BLaER1 treated with 17β-estradiol and CSF1 and Interleukin-3, amounts not matched to agents 10 nM and 100 nM (cell line): ENCODE results near the gene SLC38A1.
A peak's percentile ranks its signal among the peaks of the same experiment; 100 is the strongest.
"Not testable (repeated sequence)": the region's sequence is repeated elsewhere in the genome, so short reads cannot be mapped to it uniquely, and the experiment has no call there.

ENCODE experiments used
- H3K27ac ChIP-seq, 11 experiments: shearing (Covaris generic); formaldehyde crosslinking; 2 replicates each; pipeline ENCODE4 v1.8.1; 2022
- H3K27me3 ChIP-seq, 11 experiments: shearing (Covaris generic); formaldehyde crosslinking; 2 replicates each; pipeline ENCODE4 v1.8.1; 2022
- H3K36me3 ChIP-seq, 11 experiments: shearing (Covaris generic); formaldehyde crosslinking; 2 replicates each; pipeline ENCODE4 v1.8.1; 2022
- H3K4me1 ChIP-seq, 10 experiments: shearing (Covaris generic); formaldehyde crosslinking; 2 replicates each; pipeline ENCODE4 v1.8.1; 2022
- H3K4me2 ChIP-seq, 11 experiments: shearing (Covaris generic); formaldehyde crosslinking; 2 replicates each; pipeline ENCODE4 v1.8.1; 2022
- H3K4me3 ChIP-seq, 10 experiments: shearing (Covaris generic); formaldehyde crosslinking; 2 replicates each; pipeline ENCODE4 v1.8.1; 2022
- H3K9ac ChIP-seq, 11 experiments: shearing (Covaris generic); formaldehyde crosslinking; 2 replicates each; pipeline ENCODE4 v1.8.1; 2022
- H3K9me3 ChIP-seq, 11 experiments: shearing (Covaris generic); formaldehyde crosslinking; replicated peaks in 1 of 11; 2 replicates each; pipeline ENCODE4 v1.8.1; 2022
- H4K20me1 ChIP-seq, 11 experiments: shearing (Covaris generic); formaldehyde crosslinking; 2 replicates each; pipeline ENCODE4 v1.8.1; 2022
- Cebpa-rat ChIP-seq, 11 experiments: shearing (Covaris generic); IDR thresholded peaks; 2 replicates each; pipeline ENCODE4 v1.8.1; 2022

Gene SLC38A1

DNA sequence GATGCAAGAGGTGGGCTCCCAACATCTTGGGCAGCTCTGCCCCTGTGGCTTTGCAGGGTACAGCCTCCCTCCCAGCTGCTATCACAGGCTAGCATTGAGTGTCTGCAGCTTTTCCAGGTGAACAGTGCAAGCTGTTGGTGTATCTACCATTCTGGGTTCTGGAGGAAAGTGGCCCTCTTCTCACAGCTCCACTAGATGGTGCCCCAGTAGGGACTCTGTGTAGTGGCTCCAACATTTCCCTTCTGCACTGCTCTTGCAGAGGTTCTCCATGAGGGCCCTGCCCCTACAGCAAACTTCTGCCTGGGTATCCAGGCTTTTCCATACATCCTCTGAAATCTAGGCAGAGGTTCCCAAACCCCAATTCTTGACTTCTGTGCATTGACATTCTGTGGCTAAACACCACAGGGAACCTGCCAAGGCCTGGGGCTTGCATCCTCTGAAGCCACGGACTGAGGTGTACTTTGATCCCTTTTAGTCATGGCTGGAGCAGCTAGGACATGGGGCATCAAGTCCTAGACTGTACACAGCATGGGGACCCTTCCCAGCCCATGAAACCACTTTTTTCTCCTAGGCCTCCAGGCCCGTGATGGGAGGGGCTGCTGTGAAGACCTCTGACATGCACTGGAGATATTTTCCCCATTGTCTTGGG is 24.0 kb upstream of the SLC38A1 start:
- Histone ChIP-seq H3K4me3 (no peak overlapping the region), H3K27me3 (no peaks in the 10 kb centered on the region), H3K9me3 (peaks cover 16 to 37% (median 29%) of the 10 kb centered on the region in 11 experiments), H3K27ac (no peak overlapping the region), H3K36me3 (no peaks in the 10 kb centered on the region), H3K4me2 (no peak overlapping the region), H3K4me1 (peaks cover 0 to 10% (median 7%) of the 10 kb centered on the region in 10 experiments; a peak in 8 of 20 replicates), H4K20me1 (no peaks in the 10 kb centered on the region), H3K9ac (no peak overlapping the region)
- TF ChIP-seq Cebpa-rat (IDR thresholded peaks at IDR 0.05) = no peak

DNA sequence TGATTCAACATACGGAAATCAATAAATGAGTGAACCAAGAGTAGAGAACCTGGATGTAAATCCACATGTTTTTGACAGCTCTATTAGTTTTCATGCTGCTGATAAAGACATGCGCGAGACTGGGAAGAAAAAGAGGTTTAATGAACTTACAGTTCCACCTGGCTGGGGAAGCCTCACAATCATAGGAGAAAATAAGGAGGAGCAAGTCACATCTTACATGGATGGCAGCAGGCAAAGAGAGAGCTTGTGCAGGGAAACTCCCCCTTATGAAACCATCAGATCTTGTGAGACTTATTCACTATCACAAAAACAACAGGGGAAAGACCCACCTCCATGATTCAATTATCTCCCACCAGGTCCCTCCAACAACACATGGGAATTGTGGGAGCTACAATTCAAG is 23.1 kb upstream of the SLC38A1 start:
- not testable (repeated sequence) for H3K9ac ChIP-seq, H3K4me2 ChIP-seq, H3K36me3 ChIP-seq, H3K4me3 ChIP-seq, H3K4me1 ChIP-seq, H3K27ac ChIP-seq, H3K27me3 ChIP-seq, H4K20me1 ChIP-seq
- peaks cover 20 to 46% (median 35%) of the 10 kb centered on the region in 11 experiments for H3K9me3 ChIP-seq

DNA sequence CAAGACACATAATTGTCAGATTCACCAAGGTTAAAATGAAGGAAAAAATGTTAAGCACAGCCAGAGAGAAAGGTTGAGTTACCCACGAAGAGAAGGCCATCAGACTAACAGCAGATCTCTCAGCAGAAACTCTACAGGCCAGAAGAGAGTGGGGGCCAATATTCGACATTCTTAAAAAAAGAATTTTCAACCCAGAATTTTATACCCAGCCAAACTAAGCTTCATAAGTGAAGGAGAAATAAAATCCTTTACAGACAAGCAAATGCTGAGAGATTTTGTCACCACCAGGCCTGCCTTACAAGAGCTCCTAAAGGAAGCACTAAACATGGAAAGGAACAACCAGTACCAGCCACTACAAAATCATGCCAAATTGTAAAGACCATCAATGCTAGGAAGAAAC is 16.3 kb upstream of the SLC38A1 start:
- H3K4me1 ChIP-seq, H3K27ac ChIP-seq, H3K4me2 ChIP-seq, H4K20me1 ChIP-seq, H3K27me3 ChIP-seq, H3K9ac ChIP-seq, H3K4me3 ChIP-seq: not testable (repeated sequence)
- peaks cover 0 to 15% (median 0%) of the 10 kb centered on the region in 11 experiments; a peak in 3 of 22 replicates for H3K36me3 ChIP-seq
- H3K9me3 ChIP-seq = peaks cover 59 to 83% (median 75%) of the 10 kb centered on the region in 11 experiments

DNA sequence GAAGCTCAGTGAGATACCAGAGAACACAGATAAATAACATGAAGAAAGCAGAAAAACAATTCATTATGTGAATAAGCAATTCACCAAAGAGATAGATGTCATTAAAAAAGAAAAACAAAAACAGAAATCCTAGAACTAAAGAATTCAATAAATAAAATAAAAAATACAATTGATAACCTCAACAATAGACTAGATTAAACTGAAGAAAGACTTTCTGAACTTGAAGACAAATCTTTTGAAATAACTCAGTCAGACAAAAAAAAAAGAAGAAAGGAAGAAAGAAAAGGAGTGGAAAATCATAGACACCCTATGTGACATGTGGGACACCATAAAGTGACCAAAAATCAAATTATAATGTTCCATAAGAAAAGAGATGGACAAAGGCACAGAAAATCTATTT is 14.0 kb upstream of the SLC38A1 start:
- H3K27ac ChIP-seq = no peak overlapping the region
- H4K20me1 ChIP-seq = no peaks in the 10 kb centered on the region
- H3K4me3 ChIP-seq = peak overlapping the region in 1 of 10 experiments; percentile 3; a peak in 1 of 20 replicates
- TF ChIP-seq Cebpa-rat (IDR thresholded peaks at IDR 0.05) = no peak
- H3K27me3 ChIP-seq = no peaks in the 10 kb centered on the region
- peaks cover 59 to 71% (median 64%) of the 10 kb centered on the region in 11 experiments for H3K9me3 ChIP-seq
- peaks cover 0 to 15% (median 0%) of the 10 kb centered on the region in 11 experiments; a peak in 3 of 22 replicates for H3K36me3 ChIP-seq
- H3K9ac ChIP-seq = no peak overlapping the region
- no peak overlapping the region for H3K4me2 ChIP-seq
- no peaks in the 10 kb centered on the region for H3K4me1 ChIP-seq

DNA sequence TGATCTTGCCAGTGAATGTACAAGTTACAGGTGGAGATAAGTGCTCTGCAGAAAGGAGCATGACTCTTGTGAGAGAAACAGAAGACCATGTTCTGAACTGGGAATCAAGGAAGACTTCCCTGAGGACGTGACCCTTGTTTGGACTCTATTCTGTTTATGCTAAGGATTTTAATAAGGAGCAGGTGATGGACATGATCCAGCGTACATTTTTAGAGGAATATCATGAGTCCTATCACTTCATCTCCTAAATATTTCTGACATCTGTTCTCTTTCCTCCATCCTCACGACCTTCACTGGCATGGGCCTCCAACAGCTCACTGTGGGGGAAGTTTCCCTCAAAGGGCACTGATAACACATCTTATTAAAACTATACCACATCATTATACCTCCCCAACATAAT is 7.9 kb upstream of the SLC38A1 start:
- H3K4me3 ChIP-seq = no peak overlapping the region
- no peak overlapping the region for H3K4me2 ChIP-seq
- no peak for TF ChIP-seq Cebpa-rat (IDR thresholded peaks at IDR 0.05)
- H3K4me1 ChIP-seq = no peaks in the 10 kb centered on the region
- H3K27ac ChIP-seq = no peak overlapping the region
- H3K9me3 ChIP-seq = peaks cover 9 to 16% (median 12%) of the 10 kb centered on the region in 11 experiments
- H3K9ac ChIP-seq = no peak overlapping the region
- H3K27me3 ChIP-seq = no peaks in the 10 kb centered on the region
- H4K20me1 ChIP-seq = no peaks in the 10 kb centered on the region
- peaks cover 0 to 6% (median 0%) of the 10 kb centered on the region in 11 experiments; a peak in 2 of 22 replicates for H3K36me3 ChIP-seq

DNA sequence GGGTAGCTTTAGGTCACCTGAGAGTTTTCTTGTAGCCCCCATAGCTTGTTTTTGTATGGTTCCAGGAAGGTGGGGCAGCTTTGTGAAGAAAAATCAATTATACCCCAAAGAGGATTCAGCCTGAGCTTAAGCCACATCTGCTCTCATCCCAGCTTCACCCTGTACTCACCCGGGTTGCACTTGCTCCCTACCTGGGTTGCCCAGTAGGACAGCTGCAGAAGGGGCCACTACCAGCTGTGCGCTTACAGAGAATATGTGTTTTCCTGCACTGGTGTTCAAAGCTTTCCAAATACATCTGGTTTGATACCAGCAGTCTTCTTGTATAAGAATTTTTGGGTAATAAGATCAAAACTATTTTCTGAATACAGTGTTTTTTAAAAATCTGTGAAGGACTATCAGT is 3.0 kb upstream of the SLC38A1 start:
- Histone ChIP-seq H3K4me3 (no peak overlapping the region), H3K4me2 (no peak overlapping the region), H4K20me1 (peaks cover 0 to 14% (median 6%) of the 10 kb centered on the region in 11 experiments; a peak in 11 of 22 replicates), H3K9ac (no peak overlapping the region), H3K27me3 (peaks cover 0 to 29% (median 0%) of the 10 kb centered on the region in 11 experiments; a peak in 5 of 22 replicates), H3K27ac (no peak overlapping the region), H3K4me1 (peaks cover 7 to 15% (median 14%) of the 10 kb centered on the region in 10 experiments), H3K36me3 (peaks cover 0 to 5% (median 0%) of the 10 kb centered on the region in 11 experiments; a peak in 1 of 22 replicates), H3K9me3 (no peaks in the 10 kb centered on the region)
- TF ChIP-seq Cebpa-rat (IDR thresholded peaks at IDR 0.05) = no peak

DNA sequence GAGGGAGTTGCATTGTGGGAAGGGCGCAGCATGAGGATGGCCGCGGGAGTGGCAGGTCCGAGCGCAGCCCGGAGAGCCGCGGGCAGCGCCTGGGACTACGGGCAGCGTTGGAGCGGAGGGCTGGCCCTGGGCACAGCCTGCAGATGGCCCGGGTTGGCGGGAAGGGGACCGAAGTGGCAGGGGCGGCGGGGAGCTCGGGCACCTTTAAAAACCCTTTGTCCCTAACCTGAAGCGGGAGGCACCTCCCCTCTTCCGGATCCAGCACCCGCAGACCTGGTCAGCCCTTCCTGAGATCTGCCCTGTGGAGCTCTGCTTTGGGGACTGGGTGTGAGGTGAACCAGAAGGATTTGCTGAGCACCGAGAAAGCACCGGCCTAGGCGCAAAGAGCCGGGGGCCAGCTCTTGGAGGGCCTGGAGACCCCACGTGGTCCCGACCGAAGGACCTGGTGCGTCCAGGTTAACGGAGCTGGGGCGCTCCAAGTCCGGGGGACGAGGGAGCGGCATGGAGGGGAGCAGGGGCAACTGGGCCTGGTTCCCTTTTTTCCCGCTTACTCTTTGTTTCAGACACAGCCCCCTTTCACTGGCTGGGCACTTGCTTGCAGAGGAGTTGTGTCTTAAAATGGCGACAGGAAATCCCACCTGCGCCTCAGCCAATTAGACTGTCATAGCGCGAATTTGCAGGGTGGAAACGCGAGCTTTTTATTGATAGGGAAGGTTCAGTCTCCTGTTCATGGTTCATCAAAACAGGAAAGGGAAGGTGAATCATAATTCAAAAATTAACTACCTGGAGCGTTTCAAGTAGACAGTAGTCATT is 792 bp upstream of the SLC38A1 start:
- H3K9ac ChIP-seq = peak overlapping the region; percentile 76 to 99 (median 95)
- no peak for TF ChIP-seq Cebpa-rat (IDR thresholded peaks at IDR 0.05)
- H3K36me3 ChIP-seq = peaks cover 0 to 12% (median 1%) of the 10 kb centered on the region in 11 experiments; a peak in 6 of 22 replicates
- H3K9me3 ChIP-seq = no peaks in the 10 kb centered on the region
- H3K4me2 ChIP-seq = peak overlapping the region; percentile 88 to 99 (median 96)
- peaks cover 0 to 29% (median 0%) of the 10 kb centered on the region in 11 experiments; a peak in 5 of 22 replicates for H3K27me3 ChIP-seq
- H3K4me3 ChIP-seq = peak overlapping the region; percentile 64 to 94 (median 82)
- H3K27ac ChIP-seq = peak overlapping the region in 10 of 11 experiments; percentile 70 to 99 (median 96); a peak in 21 of 22 replicates
- peaks cover 0 to 36% (median 25%) of the 10 kb centered on the region in 11 experiments; a peak in 19 of 22 replicates for H4K20me1 ChIP-seq
- H3K4me1 ChIP-seq = peaks cover 23 to 37% (median 31%) of the 10 kb centered on the region in 10 experiments

DNA sequence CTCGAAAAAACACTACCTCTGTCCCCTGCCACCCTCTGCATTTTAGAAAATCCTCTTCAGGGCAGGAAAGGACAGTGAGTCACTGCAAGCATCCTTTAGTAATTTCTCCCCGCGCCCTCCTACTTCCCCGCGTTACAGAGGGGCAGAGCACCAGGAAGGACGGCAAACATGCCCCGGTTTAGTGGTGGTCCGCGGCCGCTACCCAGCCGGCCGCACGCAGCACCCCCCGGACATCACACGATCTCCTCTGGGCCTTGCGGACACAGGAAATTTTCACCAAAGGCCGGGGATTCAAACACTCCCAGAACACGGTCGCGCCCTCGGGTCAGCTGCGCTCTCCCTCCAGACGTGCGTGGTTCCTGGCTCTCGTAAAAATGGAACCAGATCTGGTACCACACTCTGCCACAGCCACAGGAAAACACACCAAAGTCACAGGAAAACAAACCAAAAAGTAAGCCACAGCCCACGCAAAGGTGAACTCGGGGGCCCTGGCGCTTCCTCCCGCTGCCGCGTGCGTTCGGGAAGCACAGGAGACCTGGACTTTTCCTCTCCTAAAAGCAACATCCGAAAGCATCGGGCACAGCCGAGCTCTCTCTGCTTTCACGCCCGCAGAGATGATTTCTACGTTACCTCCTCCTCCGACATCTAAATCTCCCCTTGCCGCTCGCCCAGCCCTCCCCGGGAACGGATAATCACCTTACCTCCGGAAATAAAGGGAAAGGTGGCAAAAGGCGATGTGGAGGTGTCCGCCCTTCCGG is 839 bp downstream of the SLC38A1 start:
- Histone ChIP-seq H3K27ac (peak overlapping the region; percentile 7 to 99 (median 96); a peak in 21 of 22 replicates), H3K9ac (peak overlapping the region; percentile 76 to 99 (median 95)), H3K9me3 (peaks cover 0 to 6% (median 0%) of the 10 kb centered on the region in 11 experiments; a peak in 4 of 22 replicates), H3K4me3 (peak overlapping the region; percentile 64 to 94 (median 82)), H3K4me1 (peaks cover 23 to 46% (median 41%) of the 10 kb centered on the region in 10 experiments), H3K4me2 (peak overlapping the region; percentile 88 to 99 (median 96)), H3K36me3 (peaks cover 0 to 28% (median 12%) of the 10 kb centered on the region in 11 experiments; a peak in 8 of 22 replicates), H3K27me3 (peaks cover 0 to 29% (median 0%) of the 10 kb centered on the region in 11 experiments; a peak in 5 of 22 replicates), H4K20me1 (peaks cover 0 to 52% (median 38%) of the 10 kb centered on the region in 11 experiments; a peak in 19 of 22 replicates)
- no peak for TF ChIP-seq Cebpa-rat (IDR thresholded peaks at IDR 0.05)
